ENCODE data around the gene FARSB.

- no peak for TF ChIP-seq CTCF (IDR thresholded peaks at IDR 0.05; ENCODE audit: poor library complexity)
- TF ChIP-seq EZH2phosphoT487 (IDR thresholded peaks at IDR 0.05; ENCODE audit: low read depth, severe bottlenecking, unreplicated experiment), result no peak
- no peak for TF ChIP-seq EZH2 (IDR thresholded peaks at IDR 0.05; ENCODE audit: borderline replicate concordance)
Measured at GRCh38 chr2:222572264-222572721, 83.6 kb downstream of the FARSB start.
